BE2C (cell line): ENCODE results near the gene C3orf20. TPM values are rescaled to one million over a fixed set of nuclear protein-coding genes. Genes with fewer than 3 reads are reported as not detected.

Source experiments
- DNase-seq: peaks from one replicate; pipeline ENCODE4 v3.0.0-alpha.2; 2020
- H3K27me3 ChIP-seq: fragments of 250-450 bp; sonication (Bioruptor Pico); 2 replicates; pipeline ENCODE4 v1.5.1; 2020; ENCODE audit warnings: mild to moderate bottlenecking
- H3K36me3 ChIP-seq: fragments of 250-450 bp; sonication (Bioruptor Pico); 2 replicates; pipeline ENCODE4 v1.5.1; 2020; ENCODE audit warnings: mild to moderate bottlenecking
- H3K4me1 ChIP-seq: fragments of 250-450 bp; sonication (Bioruptor Pico); 2 replicates; pipeline ENCODE4 v1.5.1; 2020
- H3K4me3 ChIP-seq: 2 replicates; pipeline ENCODE4 v1.5.1; 2011; ENCODE audit warnings: low read depth, low read length
- H3K9me3 ChIP-seq: fragments of 250-450 bp; sonication (Bioruptor Pico); 2 replicates; pipeline ENCODE4 v1.5.1; 2020
- polyA plus RNA-seq: library from polyadenylated mRNA; unstranded; fragments of >200 nt; gene quantifications from one replicate; pipeline ENCODE4 v1.2.1, GENCODE V29; 2012; ENCODE audit warnings: low read depth, missing spikeins; ENCODE audit not compliant: insufficient read length, insufficient read depth
- TF ChIP-seq, protein P1 (sequence below): IDR thresholded peaks from 2 replicates; pipeline ENCODE4 v1.5.1; 2012; ENCODE audit warnings: mild to moderate bottlenecking, low read depth, low read length

The C3orf20 gene
- not detected for polyA plus RNA-seq

DNA sequence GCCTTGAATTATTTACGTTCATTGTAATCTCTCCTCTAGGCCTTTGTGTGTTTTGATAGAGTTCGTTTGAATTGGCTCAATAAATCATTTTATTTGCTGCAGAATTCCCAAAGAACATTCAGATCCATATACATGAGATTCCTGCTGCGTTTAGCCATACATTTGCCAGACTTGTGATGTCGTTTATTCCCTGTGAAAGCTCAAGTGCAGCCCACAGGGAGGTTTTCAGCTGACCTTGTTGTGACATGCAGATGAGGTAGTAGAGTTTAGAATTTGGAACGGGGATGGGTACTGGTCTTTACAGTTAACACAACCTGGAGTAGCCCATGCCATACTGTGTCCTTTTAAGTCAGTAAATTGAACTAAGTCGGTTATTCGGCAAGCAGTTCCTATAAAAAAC, at the start of gene C3orf20:
Gene C3orf20 (plus strand): TSS at position 301 of the 400 bp plus-strand sequence. CDS start 7,573 bp downstream, outside the sequence.
- no peaks in the 10 kb centered on the region for H3K36me3 ChIP-seq
- H3K27me3 ChIP-seq, result no peaks in the 10 kb centered on the region
- H3K4me3 ChIP-seq, result no peak within 1 kb of the TSS
- no peaks in the 10 kb centered on the region for H3K4me1 ChIP-seq
- TF ChIP-seq, protein P1, sequence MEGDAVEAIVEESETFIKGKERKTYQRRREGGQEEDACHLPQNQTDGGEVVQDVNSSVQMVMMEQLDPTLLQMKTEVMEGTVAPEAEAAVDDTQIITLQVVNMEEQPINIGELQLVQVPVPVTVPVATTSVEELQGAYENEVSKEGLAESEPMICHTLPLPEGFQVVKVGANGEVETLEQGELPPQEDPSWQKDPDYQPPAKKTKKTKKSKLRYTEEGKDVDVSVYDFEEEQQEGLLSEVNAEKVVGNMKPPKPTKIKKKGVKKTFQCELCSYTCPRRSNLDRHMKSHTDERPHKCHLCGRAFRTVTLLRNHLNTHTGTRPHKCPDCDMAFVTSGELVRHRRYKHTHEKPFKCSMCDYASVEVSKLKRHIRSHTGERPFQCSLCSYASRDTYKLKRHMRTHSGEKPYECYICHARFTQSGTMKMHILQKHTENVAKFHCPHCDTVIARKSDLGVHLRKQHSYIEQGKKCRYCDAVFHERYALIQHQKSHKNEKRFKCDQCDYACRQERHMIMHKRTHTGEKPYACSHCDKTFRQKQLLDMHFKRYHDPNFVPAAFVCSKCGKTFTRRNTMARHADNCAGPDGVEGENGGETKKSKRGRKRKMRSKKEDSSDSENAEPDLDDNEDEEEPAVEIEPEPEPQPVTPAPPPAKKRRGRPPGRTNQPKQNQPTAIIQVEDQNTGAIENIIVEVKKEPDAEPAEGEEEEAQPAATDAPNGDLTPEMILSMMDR, result no peak
- DNase-seq, result no peak
- no peaks in the 10 kb centered on the region for H3K9me3 ChIP-seq

DNA sequence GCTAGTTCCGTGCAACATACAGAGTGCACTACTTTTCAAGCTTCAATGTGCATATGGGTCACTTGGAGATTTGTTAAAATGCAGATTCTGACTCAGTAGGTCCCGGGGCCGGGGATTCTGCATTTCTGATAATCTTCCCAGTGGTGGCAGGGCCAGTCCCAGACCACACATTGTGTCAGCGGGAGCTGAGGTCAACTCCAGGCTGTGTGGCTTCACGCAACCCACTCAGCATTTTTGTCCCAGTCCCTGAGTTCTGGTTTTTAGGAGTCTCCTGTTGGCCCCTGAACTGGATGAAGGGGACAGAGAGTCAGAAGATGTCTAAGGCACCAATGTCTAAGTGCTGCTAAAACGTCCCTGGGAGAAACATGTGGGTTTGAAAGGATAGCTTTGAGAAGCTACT, 49.5 kb upstream of the C3orf20 start:
- H3K9me3 ChIP-seq, result no peaks in the 10 kb centered on the region
- TF ChIP-seq, protein P1, result no peak
- no peaks in the 10 kb centered on the region for H3K27me3 ChIP-seq
- no peak overlapping the region for H3K4me3 ChIP-seq
- H3K36me3 ChIP-seq, result no peaks in the 10 kb centered on the region
- no peak for DNase-seq
- H3K4me1 ChIP-seq, result no peaks in the 10 kb centered on the region

DNA sequence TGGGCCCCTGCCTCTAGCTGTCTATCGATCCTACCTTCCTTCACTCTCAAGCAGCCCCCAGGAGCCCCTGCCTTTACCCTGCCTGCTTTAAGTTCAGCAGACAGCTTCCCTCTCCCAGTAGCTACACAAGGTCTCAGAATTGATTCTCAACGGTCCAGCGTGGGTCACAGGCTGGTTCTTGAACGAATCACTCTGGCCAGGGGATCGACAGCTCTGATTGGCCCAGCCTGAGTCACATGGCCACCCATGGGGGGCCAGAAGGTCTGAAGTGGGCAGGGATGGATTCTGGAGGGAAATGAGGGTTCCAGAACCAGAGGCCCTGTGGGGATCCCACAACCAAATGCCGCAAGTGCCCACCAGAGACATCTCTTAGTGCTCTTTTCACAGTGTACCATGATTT, 47.1 kb upstream of the C3orf20 start:
- no peaks in the 10 kb centered on the region for H3K4me1 ChIP-seq
- no peaks in the 10 kb centered on the region for H3K36me3 ChIP-seq
- H3K4me3 ChIP-seq, result no peak overlapping the region
- H3K9me3 ChIP-seq, result no peaks in the 10 kb centered on the region
- DNase-seq, result no peak
- H3K27me3 ChIP-seq, result no peaks in the 10 kb centered on the region
- TF ChIP-seq, protein P1, result no peak

DNA sequence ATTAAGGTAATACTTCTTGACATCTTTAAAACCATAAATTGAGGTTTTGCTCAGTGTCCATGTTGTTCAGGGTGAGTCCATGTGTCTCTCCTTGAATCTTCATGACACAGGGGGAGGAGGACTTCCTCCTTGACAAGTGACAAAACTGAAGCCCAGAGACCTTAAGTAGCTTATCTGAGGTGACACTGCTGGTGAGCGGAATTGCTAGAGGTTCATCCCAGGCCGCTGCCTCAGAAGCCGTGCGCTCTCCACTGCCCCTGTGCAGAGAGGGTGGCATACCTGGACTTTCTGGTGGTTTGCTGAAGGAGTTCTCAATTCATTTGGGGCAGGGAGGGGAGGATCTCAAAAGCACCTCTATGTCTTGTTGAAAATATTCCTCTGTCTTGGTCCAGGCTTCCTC, 46.5 kb upstream of the C3orf20 start:
- Histone ChIP-seq H3K4me3 (no peak overlapping the region), H3K36me3 (no peaks in the 10 kb centered on the region), H3K27me3 (no peaks in the 10 kb centered on the region), H3K9me3 (no peaks in the 10 kb centered on the region), H3K4me1 (no peaks in the 10 kb centered on the region)
- no peak for DNase-seq
- TF ChIP-seq, protein P1, result no peak

DNA sequence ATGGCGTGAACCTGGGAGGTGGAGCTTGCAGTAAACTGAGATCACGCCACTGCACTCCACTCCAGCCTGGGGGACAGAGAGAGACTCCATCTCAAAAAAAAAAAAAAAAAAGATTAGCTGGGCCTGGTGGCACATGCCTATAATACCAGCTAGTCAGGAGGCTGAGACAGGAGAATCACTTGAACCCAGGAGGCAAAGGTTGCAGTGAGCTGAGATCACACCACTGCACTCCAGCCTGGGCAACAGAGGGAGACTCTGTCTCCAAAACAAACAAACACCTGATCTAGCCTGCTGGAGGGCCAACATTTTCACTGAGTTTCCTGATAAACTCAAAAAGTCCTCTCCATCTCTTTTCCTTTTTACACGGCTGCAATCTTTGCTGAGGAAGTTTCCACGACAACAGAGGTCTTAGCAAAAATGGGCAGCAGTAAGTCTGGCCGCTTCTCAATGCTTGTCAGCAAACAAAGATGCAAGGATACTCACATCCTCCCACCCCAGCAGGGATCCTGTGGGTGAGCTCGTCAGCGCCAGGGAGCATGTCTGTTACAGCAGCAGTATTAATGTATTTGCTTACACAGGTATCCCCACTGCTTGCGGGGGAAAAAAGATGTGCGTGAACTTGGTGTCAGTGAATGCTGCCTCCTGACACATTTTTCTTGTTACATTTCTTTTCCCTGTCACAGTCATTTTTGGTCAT, 44.4 kb upstream of the C3orf20 start:
- Histone ChIP-seq H3K4me3 (no peak overlapping the region), H3K9me3 (no peaks in the 10 kb centered on the region), H3K27me3 (no peaks in the 10 kb centered on the region), H3K4me1 (no peaks in the 10 kb centered on the region), H3K36me3 (no peaks in the 10 kb centered on the region)
- TF ChIP-seq, protein P1, result no peak
- no peak for DNase-seq

DNA sequence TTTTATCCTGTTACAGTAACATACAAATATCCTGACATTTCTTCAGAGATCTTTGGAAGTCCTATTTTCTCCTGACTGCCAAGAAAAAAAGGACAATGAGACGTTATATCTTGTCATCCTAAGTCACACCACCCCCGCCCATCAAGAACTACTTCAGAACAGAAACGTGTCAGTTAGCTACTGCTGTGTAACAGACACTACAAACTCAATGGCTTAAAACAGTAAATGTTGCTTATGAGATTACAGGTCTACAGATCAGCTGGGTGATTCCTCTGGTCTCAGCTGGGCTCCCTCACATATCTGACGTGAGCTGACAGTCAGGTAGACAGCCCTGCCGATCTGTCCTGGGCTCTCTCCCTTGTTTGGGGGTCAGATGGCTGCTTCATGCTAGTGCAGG, 43.8 kb upstream of the C3orf20 start:
- Histone ChIP-seq H3K4me3 (no peak overlapping the region), H3K27me3 (no peaks in the 10 kb centered on the region), H3K36me3 (no peaks in the 10 kb centered on the region), H3K4me1 (no peaks in the 10 kb centered on the region), H3K9me3 (no peaks in the 10 kb centered on the region)
- no peak for DNase-seq
- TF ChIP-seq, protein P1, result no peak
